HepG2 (cell line): ENCODE results near the gene CAPN11. TPM values are rescaled to one million over a fixed set of nuclear protein-coding genes. Genes with fewer than 3 reads are reported as not detected.

ENCODE experiments used
- ATAC-seq: fragments of 200-7000 bp; cut with Tn5 transposase; 3 replicates; pipeline ENCODE4 v1.9.1; 2020; ENCODE audit warnings: mild to moderate bottlenecking, moderate library complexity
- BruUV-seq: library from RNA; stranded (reverse); fragments of 400-500 nt; replicated peaks from 2 replicates; lab custom pipeline; 2021; lab: Mats Ljungman, UMichigan
- CTCF ChIA-PET: fragments of 300-600 bp; formaldehyde crosslinking; extraction: SDS; loops from one replicate; lab custom pipeline; 2021; ENCODE audit warnings: low total read pairs, inconsistent platforms, low intra/inter-chr PET ratio; lab: Yijun Ruan, JAX
- POLR2A ChIA-PET: fragments of 350-600 bp; sonication (Branson Sonifier 250); formaldehyde crosslinking; loops from one replicate; lab custom pipeline; 2020; ENCODE audit warnings: antibody characterized with exemption, inconsistent platforms; lab: Yijun Ruan, JAX
- DNase-seq: peaks from one replicate; pipeline ENCODE4 v3.0.0-alpha.2; 2015; ENCODE audit warnings: low spot score
- FAIRE-seq: peaks from 3 replicates; lab custom pipeline; 2011; peaks lifted over from hg19 to GRCh38; lab: Jason Lieb, UNC
- H2AFZ ChIP-seq: one replicate; pipeline ENCODE4 v1.6.1; 2011; ENCODE audit warnings: low read length, inconsistent platforms
- H3K27ac ChIP-seq: fragments of 300-600 bp; 3 replicates; pipeline ENCODE4 v1.8.0; 2011; ENCODE audit warnings: mixed run types, mild to moderate bottlenecking, mixed read lengths, low read length, inconsistent platforms; ENCODE audit not compliant: insufficient read depth; ENCODE audit errors: extremely low read length
- H3K27me3 ChIP-seq, 2 experiments: fragments of 200-600 bp in 1 of 2; 2 replicates in 1 of 2; 3 replicates in 1 of 2; pipeline versions ENCODE4 v1.6.0 to v1.8.0; 2011; ENCODE audit warnings: low read length in 2 of 2, mild to moderate bottlenecking in 2 of 2, moderate library complexity in 2 of 2, inconsistent platforms in 1 of 2; ENCODE audit not compliant: insufficient read depth in 2 of 2, control insufficient read depth in 1 of 2
- H3K36me3 ChIP-seq, 2 experiments: fragments of 200-600 bp in 1 of 2; replicated peaks in 1 of 2; 2 replicates in 1 of 2; 3 replicates in 1 of 2; pipeline versions ENCODE4 v1.5.1 to v1.8.0; 2011; ENCODE audit warnings: low read length in 2 of 2, inconsistent platforms in 1 of 2; ENCODE audit not compliant: insufficient read depth in 2 of 2, control insufficient read depth in 1 of 2
- H3K4me1 ChIP-seq: 2 replicates; pipeline ENCODE4 v1.5.1; 2012; ENCODE audit warnings: low read length, inconsistent platforms; ENCODE audit not compliant: insufficient read depth
- H3K4me2 ChIP-seq: 2 replicates; pipeline ENCODE4 v1.6.0; 2011; ENCODE audit warnings: low read depth, low read length, inconsistent platforms
- H3K4me3 ChIP-seq, 3 experiments: fragments of 200-600 bp in 1 of 3; sonication (generic), shearing (Covaris generic) in 1 of 3; replicated peaks in 1 of 3; 2 replicates each; pipeline ENCODE4 v1.5.1; 2011 to 2016; ENCODE audit warnings: low read length in 3 of 3, inconsistent platforms in 2 of 3, low read depth in 2 of 3, mild to moderate bottlenecking in 2 of 3, control low read depth in 1 of 3, mixed read lengths in 1 of 3; ENCODE audit not compliant: insufficient read depth in 1 of 3
- H3K79me2 ChIP-seq: one replicate; pipeline ENCODE4 v1.6.1; 2011; ENCODE audit warnings: low read length, inconsistent platforms; ENCODE audit not compliant: insufficient read depth
- H3K9ac ChIP-seq: 2 replicates; pipeline ENCODE4 v1.6.0; 2011; ENCODE audit warnings: mild to moderate bottlenecking, low read depth, low read length, inconsistent platforms; ENCODE audit not compliant: insufficient read depth
- H3K9me3 ChIP-seq: 2 replicates; pipeline ENCODE4 v1.5.1; 2012; ENCODE audit warnings: mild to moderate bottlenecking, low read length
- H4K20me1 ChIP-seq: 2 replicates; pipeline ENCODE4 v1.6.0; 2011; ENCODE audit warnings: inconsistent platforms, mild to moderate bottlenecking, low read length, moderate library complexity; ENCODE audit not compliant: insufficient read depth
- FOSL2 ChIP-seq: sonication (generic); formaldehyde crosslinking; IDR thresholded peaks from 2 replicates; pipeline ENCODE4 v1.4.0; 2020; ENCODE audit warnings: missing genetic modification reagents
- GATAD2A ChIP-seq: IDR thresholded peaks from 2 replicates; pipeline ENCODE4 v1.6.1; 2016
- GTF3A ChIP-seq: sonication (generic); formaldehyde crosslinking; conservative IDR thresholded peaks from 2 replicates; pipeline ENCODE4 v1.4.0; 2020; ENCODE audit warnings: mild to moderate bottlenecking, missing genetic modification reagents
- JUN ChIP-seq: sonication (generic); formaldehyde crosslinking; IDR thresholded peaks from 2 replicates; pipeline ENCODE4 v1.4.0; 2020; ENCODE audit warnings: mild to moderate bottlenecking, missing genetic modification reagents
- KMT2B ChIP-seq: IDR thresholded peaks from 2 replicates; pipeline ENCODE4 v1.6.1; 2016; ENCODE audit warnings: missing genetic modification reagents, missing compliant biosample characterization
- NCOA1 ChIP-seq: sonication (generic); formaldehyde crosslinking; IDR thresholded peaks from 2 replicates; pipeline ENCODE4 v1.9.0; 2021; ENCODE audit warnings: missing genetic modification reagents
- NFIB ChIP-seq: sonication (generic); formaldehyde crosslinking; IDR thresholded peaks from 2 replicates; pipeline ENCODE4 v1.9.0; 2021; ENCODE audit warnings: missing genetic modification reagents, mild to moderate bottlenecking, borderline replicate concordance
- SOX6 ChIP-seq, 2 experiments: fragments of 450-650 bp in 1 of 2; sonication (generic) in 1 of 2; formaldehyde crosslinking in 1 of 2; IDR thresholded peaks; 2 replicates each; pipeline versions ENCODE4 v1.4.0 to v1.6.1; 2017 to 2020; ENCODE audit warnings: antibody characterized with exemption in 1 of 2, mild to moderate bottlenecking in 1 of 2, missing genetic modification reagents in 1 of 2
- SP2 ChIP-seq: sonication (generic); formaldehyde crosslinking; IDR thresholded peaks from 2 replicates; pipeline ENCODE4 v1.5.1; 2020; ENCODE audit warnings: mild to moderate bottlenecking, missing genetic modification reagents
- TBX3 ChIP-seq: fragments of 450-650 bp; IDR thresholded peaks from 2 replicates; pipeline ENCODE4 v1.6.1; 2017; ENCODE audit warnings: antibody characterized with exemption, mild to moderate bottlenecking, inconsistent platforms, borderline replicate concordance
- ZMYM2 ChIP-seq: sonication (generic); formaldehyde crosslinking; IDR thresholded peaks from 2 replicates; pipeline ENCODE4 v1.8.0; 2022; ENCODE audit warnings: mild to moderate bottlenecking, missing genetic modification reagents
- ZNF572 ChIP-seq: sonication (generic); formaldehyde crosslinking; IDR thresholded peaks from 2 replicates; pipeline ENCODE4 v1.5.1; 2020; ENCODE audit warnings: mild to moderate bottlenecking, missing genetic modification reagents
- ZNF850 ChIP-seq: sonication (generic); formaldehyde crosslinking; conservative IDR thresholded peaks from 2 replicates; pipeline ENCODE4 v1.9.0; 2021; ENCODE audit warnings: mild to moderate bottlenecking, missing genetic modification reagents
- ZSCAN12 ChIP-seq: sonication (generic); formaldehyde crosslinking; IDR thresholded peaks from 2 replicates; pipeline ENCODE4 v1.9.0; 2021; ENCODE audit warnings: mild to moderate bottlenecking, missing genetic modification reagents
- ZSCAN22 ChIP-seq: sonication (generic); formaldehyde crosslinking; IDR thresholded peaks from 2 replicates; pipeline ENCODE4 v1.4.0; 2020; ENCODE audit warnings: mild to moderate bottlenecking, missing genetic modification reagents
- WGBS: methylation state at CpG from one replicate; pipeline ENCODE4 v1.1.6; 2017; ENCODE audit warnings: low lambda C conversion rate; 5-methylcytosine and 5-hydroxymethylcytosine counted together
- in situ Hi-C: cut with HindIII; loops from 2 replicates; pipeline ENCODE4 v1.10.0; 2017; ENCODE audit warnings: low pct_unique_long_range_greater_than_20kb; ENCODE audit not compliant: extremely low pct_ligation_motif_present
- intact Hi-C: fragments of 100-400 bp; cut with micrococcal nuclease; formaldehyde crosslinking; loops from one replicate; pipeline ENCODE4 v1.10.0; 2022; ENCODE audit not compliant: unreplicated experiment
- polyA plus RNA-seq, 8 experiments: library from polyadenylated mRNA; depleted of rRNA in 3 of 8; stranded (reverse) in 7 of 8; unstranded in 1 of 8; fragments of >200 nt; fragmentation: Illumina TruSeq in 4 of 8; extraction: Trizol in 4 of 8; gene quantifications; 2 replicates each; pipeline versions ENCODE4 v1.2.1 to v1.2.3, GENCODE V29; 2011 to 2016; ENCODE audit warnings: low read depth in 4 of 8, missing spikeins in 1 of 8, mixed read lengths in 1 of 8; ENCODE audit not compliant: insufficient read depth in 1 of 8
- total RNA-seq, 5 experiments: library from RNA; depleted of rRNA; stranded (reverse); fragments of >200 nt; fragmentation: Illumina TruSeq; extraction: Trizol; gene quantifications; 2 replicates each; pipeline ENCODE4 v1.2.3, GENCODE V29; 2016; ENCODE audit warnings: low read depth in 1 of 5
- TF ChIP-seq, protein P1 (sequence below): sonication (generic); formaldehyde crosslinking; IDR thresholded peaks from 2 replicates; pipeline ENCODE4 v1.5.0; 2020; ENCODE audit warnings: mild to moderate bottlenecking, missing genetic modification reagents, moderate library complexity
- TF ChIP-seq, protein P2 (sequence below): sonication (generic); formaldehyde crosslinking; IDR thresholded peaks from 2 replicates; pipeline ENCODE4 v1.4.0; 2020; ENCODE audit warnings: missing genetic modification reagents

Gene CAPN11
- total and polyA plus RNA-seq, 2 of the 13 experiments (the other 11 are each of a cell fraction or from before 2014, with no cell fraction given), result 0.07 to 0.11 TPM

DNA sequence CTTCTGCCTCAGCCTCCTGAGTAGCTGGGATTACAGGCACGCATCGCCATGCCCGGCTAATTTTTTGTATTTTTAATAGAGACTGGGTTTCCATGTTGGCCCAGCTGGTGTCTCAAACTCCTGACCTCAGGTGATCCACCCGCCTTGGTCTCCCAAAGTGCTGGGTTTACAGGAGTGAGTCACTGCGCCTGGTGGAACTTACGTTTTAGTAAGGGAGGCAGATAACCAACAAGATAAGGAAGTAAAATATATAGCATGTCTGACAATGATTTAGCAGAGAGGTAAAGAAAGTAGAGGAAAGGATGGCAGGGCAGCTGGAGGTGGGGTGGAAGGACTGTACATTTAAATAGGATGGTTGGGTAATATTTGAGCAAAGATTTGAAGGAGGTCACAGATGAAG, 45.3 kb downstream of the CAPN11 start:
- Histone ChIP-seq H3K79me2 (no peaks in the 10 kb centered on the region), H3K27ac (no peak overlapping the region), H3K4me2 (peak overlapping the region; percentile 24; the same call in 1 of the 2 replicates), H3K9ac (no peak overlapping the region), H4K20me1 (no peaks in the 10 kb centered on the region), H3K4me1 (peaks cover 77% of the 10 kb centered on the region), H2AFZ (no peak overlapping the region), H3K36me3 (no peaks in the 10 kb centered on the region), H3K9me3 (no peaks in the 10 kb centered on the region), H3K27me3 (no peaks in the 10 kb centered on the region; a peak in 2 of 5 replicates), H3K4me3 (no peak overlapping the region)
- intact Hi-C loops (loop anchor here (2.0 kb wide), 1 partner anchor 15 kb away; no protein-coding TSS in a partner anchor), in situ Hi-C loops (no loop called here)
- DNase-seq (no peak), FAIRE-seq (no peak), ATAC-seq (no peak)
- ChIA-PET POLR2A (interaction anchor here (1.9 to 2.3 kb wide), 2 partner anchors 9 to 11 kb away, joined by 5 to 15 read pairs; no protein-coding TSS in a partner anchor), CTCF (no interaction called here)
- BruUV-seq, result no TSS peak
- TF ChIP-seq, protein P1, sequence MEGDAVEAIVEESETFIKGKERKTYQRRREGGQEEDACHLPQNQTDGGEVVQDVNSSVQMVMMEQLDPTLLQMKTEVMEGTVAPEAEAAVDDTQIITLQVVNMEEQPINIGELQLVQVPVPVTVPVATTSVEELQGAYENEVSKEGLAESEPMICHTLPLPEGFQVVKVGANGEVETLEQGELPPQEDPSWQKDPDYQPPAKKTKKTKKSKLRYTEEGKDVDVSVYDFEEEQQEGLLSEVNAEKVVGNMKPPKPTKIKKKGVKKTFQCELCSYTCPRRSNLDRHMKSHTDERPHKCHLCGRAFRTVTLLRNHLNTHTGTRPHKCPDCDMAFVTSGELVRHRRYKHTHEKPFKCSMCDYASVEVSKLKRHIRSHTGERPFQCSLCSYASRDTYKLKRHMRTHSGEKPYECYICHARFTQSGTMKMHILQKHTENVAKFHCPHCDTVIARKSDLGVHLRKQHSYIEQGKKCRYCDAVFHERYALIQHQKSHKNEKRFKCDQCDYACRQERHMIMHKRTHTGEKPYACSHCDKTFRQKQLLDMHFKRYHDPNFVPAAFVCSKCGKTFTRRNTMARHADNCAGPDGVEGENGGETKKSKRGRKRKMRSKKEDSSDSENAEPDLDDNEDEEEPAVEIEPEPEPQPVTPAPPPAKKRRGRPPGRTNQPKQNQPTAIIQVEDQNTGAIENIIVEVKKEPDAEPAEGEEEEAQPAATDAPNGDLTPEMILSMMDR (CRISPR knock-in tag), result no peak
- TF ChIP-seq FOSL2, result peak; percentile 53
- 18% methylated on average over 6 of the region's 6 CpGs for WGBS

DNA sequence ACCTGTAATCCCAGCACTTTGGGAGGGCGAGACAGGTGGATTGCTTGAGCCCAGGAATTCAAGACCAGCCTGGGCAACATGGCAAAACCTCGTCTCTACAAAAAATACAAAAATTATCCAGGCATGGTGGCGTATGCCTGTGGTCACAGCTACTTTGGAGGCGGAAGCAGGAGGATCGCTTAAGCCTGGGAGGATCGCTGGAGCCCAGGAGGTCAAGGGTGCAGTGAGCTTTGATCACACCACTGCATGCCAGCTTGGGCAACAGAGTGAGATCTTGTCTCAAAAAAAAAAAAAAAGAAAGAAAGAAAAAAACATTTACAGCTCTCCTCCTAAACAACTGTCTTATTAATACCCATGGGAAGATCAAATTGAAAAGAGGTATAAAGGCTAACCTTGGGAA, 49.3 kb downstream of the CAPN11 start:
- Histone ChIP-seq H3K79me2 (no peaks in the 10 kb centered on the region), H3K27me3 (peaks cover 0 to 3% of the 10 kb centered on the region in 2 experiments; a peak in 1 of 5 replicates), H3K4me3 (no peak overlapping the region; a peak in 1 of 6 replicates), H3K27ac (no peak overlapping the region), H3K4me2 (peak overlapping the region; percentile 59), H3K9ac (no peak overlapping the region), H2AFZ (no peak overlapping the region), H3K4me1 (peaks cover 57% of the 10 kb centered on the region), H3K9me3 (no peaks in the 10 kb centered on the region), H4K20me1 (no peaks in the 10 kb centered on the region), H3K36me3 (no peaks in the 10 kb centered on the region)
- WGBS, result 12% methylated on average over 6 of the region's 6 CpGs
- ChIA-PET CTCF (no interaction called here), POLR2A (interaction anchor here (0.6 to 2.8 kb wide), 6 partner anchors 11 to 246 kb away, joined by 3 to 12 read pairs (median 4); partner anchors contain the start of gene HSP90AB1)
- BruUV-seq, result no TSS peak
- intact Hi-C loops (no loop called here), in situ Hi-C loops (no loop called here)
- DNase-seq (no peak), ATAC-seq (peak; percentile 69), FAIRE-seq (no peak)
- TF ChIP-seq SOX6 (IDR thresholded peaks at IDR 0.05), result no peak
- peak; percentile 30; the same call in 1 of the 2 replicates for TF ChIP-seq SOX6 (CRISPR knock-in tag; IDR thresholded peaks at IDR 0.05)
- no peak for TF ChIP-seq TBX3
- no peak for TF ChIP-seq ZNF850 (CRISPR knock-in tag)
- TF ChIP-seq GATAD2A (CRISPR knock-in tag), result peak; percentile 57; the same call in 1 of the 2 replicates
- 0 out of 2 replicates have a peak, but pooled peaks have one; percentile 25 for TF ChIP-seq ZMYM2 (CRISPR knock-in tag)
- TF ChIP-seq, protein P2, sequence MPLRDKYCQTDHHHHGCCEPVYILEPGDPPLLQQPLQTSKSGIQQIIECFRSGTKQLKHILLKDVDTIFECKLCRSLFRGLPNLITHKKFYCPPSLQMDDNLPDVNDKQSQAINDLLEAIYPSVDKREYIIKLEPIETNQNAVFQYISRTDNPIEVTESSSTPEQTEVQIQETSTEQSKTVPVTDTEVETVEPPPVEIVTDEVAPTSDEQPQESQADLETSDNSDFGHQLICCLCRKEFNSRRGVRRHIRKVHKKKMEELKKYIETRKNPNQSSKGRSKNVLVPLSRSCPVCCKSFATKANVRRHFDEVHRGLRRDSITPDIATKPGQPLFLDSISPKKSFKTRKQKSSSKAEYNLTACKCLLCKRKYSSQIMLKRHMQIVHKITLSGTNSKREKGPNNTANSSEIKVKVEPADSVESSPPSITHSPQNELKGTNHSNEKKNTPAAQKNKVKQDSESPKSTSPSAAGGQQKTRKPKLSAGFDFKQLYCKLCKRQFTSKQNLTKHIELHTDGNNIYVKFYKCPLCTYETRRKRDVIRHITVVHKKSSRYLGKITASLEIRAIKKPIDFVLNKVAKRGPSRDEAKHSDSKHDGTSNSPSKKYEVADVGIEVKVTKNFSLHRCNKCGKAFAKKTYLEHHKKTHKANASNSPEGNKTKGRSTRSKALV, result no peak
- TF ChIP-seq KMT2B, result no peak
- no peak for TF ChIP-seq NFIB (CRISPR knock-in tag)
- no peak for TF ChIP-seq ZNF572 (CRISPR knock-in tag)
- TF ChIP-seq SP2 (CRISPR knock-in tag), result no peak
- TF ChIP-seq ZSCAN22 (CRISPR knock-in tag), result no peak
- no peak for TF ChIP-seq NCOA1 (CRISPR knock-in tag)
- TF ChIP-seq JUN (CRISPR knock-in tag), result no peak
- TF ChIP-seq ZSCAN12, result no peak
- TF ChIP-seq GTF3A (CRISPR knock-in tag), result no peak
